DND-41 (cell line): ENCODE measurements around the gene AGAP1.

ENCODE experiments used
- ATAC-seq: fragments of 200-7000 bp; cut with Tn5 transposase; 3 replicates; pipeline ENCODE4 v1.9.1; 2021; ENCODE audit warnings: low read depth; ENCODE audit not compliant: insufficient read depth
- DNase-seq: peaks from one replicate; pipeline ENCODE4 v3.0.0-alpha.2; 2020
- H2AFZ ChIP-seq: 2 replicates; pipeline ENCODE4 v1.6.0; 2012; ENCODE audit warnings: low read depth, low read length
- H3K27ac ChIP-seq: 2 replicates; pipeline ENCODE4 v1.5.1; 2012; ENCODE audit warnings: low read length, inconsistent platforms
- H3K27me3 ChIP-seq: fragments of 200-600 bp; sonication (generic); 2 replicates; pipeline ENCODE4 v1.6.0; 2012; ENCODE audit warnings: low read length, mild to moderate bottlenecking, inconsistent platforms; ENCODE audit not compliant: insufficient read depth, poor library complexity
- H3K36me3 ChIP-seq: 2 replicates; pipeline ENCODE4 v1.5.1; 2012; ENCODE audit warnings: low read length, inconsistent platforms; ENCODE audit not compliant: insufficient read depth
- H3K4me1 ChIP-seq: 2 replicates; pipeline ENCODE4 v1.5.1; 2012; ENCODE audit warnings: mild to moderate bottlenecking, low read length; ENCODE audit not compliant: insufficient read depth
- H3K4me2 ChIP-seq: 2 replicates; pipeline ENCODE4 v1.6.0; 2012; ENCODE audit warnings: mild to moderate bottlenecking, moderate library complexity, low read length, inconsistent platforms; ENCODE audit not compliant: insufficient read depth
- H3K4me3 ChIP-seq, 2 experiments: fragments of 200-600 bp in 1 of 2; shearing (Covaris generic) in 1 of 2; 2 replicates each; pipeline ENCODE4 v1.5.1; 2012 to 2016; ENCODE audit warnings: inconsistent platforms in 2 of 2, low read length in 2 of 2, mild to moderate bottlenecking in 2 of 2, low read depth in 1 of 2, moderate library complexity in 1 of 2
- H3K79me2 ChIP-seq: 2 replicates; pipeline ENCODE4 v1.6.0; 2012; ENCODE audit warnings: low read length, inconsistent platforms; ENCODE audit not compliant: insufficient read depth
- H3K9ac ChIP-seq: 2 replicates; pipeline ENCODE4 v1.6.0; 2012; ENCODE audit warnings: low read depth, mild to moderate bottlenecking, inconsistent platforms, low read length, moderate library complexity
- H3K9me3 ChIP-seq: 2 replicates; pipeline ENCODE4 v1.5.1; 2012; ENCODE audit warnings: low read length, moderate library complexity, mild to moderate bottlenecking, inconsistent platforms; ENCODE audit not compliant: insufficient read depth, severe bottlenecking
- H4K20me1 ChIP-seq: 2 replicates; pipeline ENCODE4 v1.6.0; 2012; ENCODE audit warnings: low read length; ENCODE audit not compliant: insufficient read depth
- CTCF ChIP-seq: IDR thresholded peaks from 2 replicates; pipeline ENCODE4 v1.5.1; 2012; ENCODE audit warnings: borderline replicate concordance, low read length, moderate library complexity, mild to moderate bottlenecking; ENCODE audit not compliant: poor library complexity, severe bottlenecking; ENCODE audit errors: extremely low read depth
- EZH2 ChIP-seq: IDR thresholded peaks from 3 replicates; pipeline ENCODE4 v1.6.1; 2012; ENCODE audit warnings: borderline replicate concordance, low read depth, mild to moderate bottlenecking, moderate library complexity, low read length, inconsistent platforms; ENCODE audit not compliant: severe bottlenecking

The AGAP1 gene

GRCh38 chr2:235494716-235495372 lies 1.0 kb downstream of the AGAP1 start:
- Histone ChIP-seq H3K9me3 (no peaks in the 10 kb centered on the region), H3K4me1 (no peaks in the 10 kb centered on the region), H3K27me3 (peaks cover 7% of the 10 kb centered on the region), H3K9ac (no peak overlapping the region), H3K4me3 (no peak overlapping the region), H2AFZ (no peak overlapping the region), H3K4me2 (no peak overlapping the region), H3K36me3 (no peaks in the 10 kb centered on the region), H3K79me2 (no peaks in the 10 kb centered on the region), H4K20me1 (no peaks in the 10 kb centered on the region), H3K27ac (no peak overlapping the region)
- TF ChIP-seq EZH2 = no peak
- no peak for TF ChIP-seq CTCF
- no peak for ATAC-seq
- DNase-seq = no peak

- no peaks in the 10 kb centered on the region for H4K20me1 ChIP-seq
- ATAC-seq (no peak), DNase-seq (no peak)
- TF ChIP-seq EZH2 (no peak), CTCF (no peak)
- no peaks in the 10 kb centered on the region for H3K36me3 ChIP-seq
- peaks cover 3% of the 10 kb centered on the region for H3K4me1 ChIP-seq
- H3K27ac ChIP-seq = no peak overlapping the region
- H3K9ac ChIP-seq = no peak overlapping the region
- H2AFZ ChIP-seq = no peak overlapping the region
- peaks cover 10% of the 10 kb centered on the region for H3K27me3 ChIP-seq
- no peak overlapping the region for H3K4me3 ChIP-seq
- no peaks in the 10 kb centered on the region for H3K9me3 ChIP-seq
- no peak overlapping the region for H3K4me2 ChIP-seq
- no peaks in the 10 kb centered on the region for H3K79me2 ChIP-seq
Measured at GRCh38 chr2:235495373-235496238, 1.8 kb downstream of the AGAP1 start.

GRCh38 chr2:235496239-235496621 lies 2.4 kb downstream of the AGAP1 start:
- H3K4me3 ChIP-seq = no peak overlapping the region
- ATAC-seq (no peak), DNase-seq (no peak)
- no peaks in the 10 kb centered on the region for H3K36me3 ChIP-seq
- no peak overlapping the region for H3K27ac ChIP-seq
- no peaks in the 10 kb centered on the region for H4K20me1 ChIP-seq
- H3K27me3 ChIP-seq = peaks cover 11% of the 10 kb centered on the region
- no peak overlapping the region for H3K4me2 ChIP-seq
- no peak overlapping the region for H2AFZ ChIP-seq
- TF ChIP-seq EZH2 = no peak
- no peak for TF ChIP-seq CTCF
- H3K9me3 ChIP-seq = no peaks in the 10 kb centered on the region
- H3K4me1 ChIP-seq = peaks cover 9% of the 10 kb centered on the region
- H3K79me2 ChIP-seq = no peaks in the 10 kb centered on the region
- H3K9ac ChIP-seq = no peak overlapping the region
